A673 (cell line): Measurements from ENCODE around the gene ABCA10.

Experiments
- CTCF ChIP-seq: fragments of 300-800, 200-600 bp; sonication (generic); conservative IDR thresholded peaks from 2 replicates; pipeline ENCODE4 v1.5.1; 2017; ENCODE audit warnings: low read depth, mild to moderate bottlenecking, antibody characterized with exemption, low read length, moderate library complexity, mixed read lengths
- EZH2 ChIP-seq: fragments of 200-600 bp; sonication (generic); IDR thresholded peaks from 2 replicates; pipeline ENCODE4 v1.6.1; 2017; ENCODE audit warnings: borderline replicate concordance, low read depth, mild to moderate bottlenecking, mixed read lengths, antibody characterized with exemption, low read length; ENCODE audit not compliant: poor library complexity, severe bottlenecking

- no peak for TF ChIP-seq CTCF
- no peak for TF ChIP-seq EZH2
Observed at GRCh38 chr17:69173118-69173517, 55.5 kb downstream of the ABCA10 start.
